Upper lobe of left lung (tissue), 4 donors: Measurements from ENCODE around the gene C20orf96.

ENCODE experiments used
- CTCF ChIP-seq, 6 experiments: fragments of 450-650 bp in 4 of 6; fragments of 200-600 bp in 2 of 6; sonication (generic) in 2 of 6; IDR thresholded peaks; one replicate each; pipeline ENCODE4 v1.5.1; 2016 to 2019; ENCODE audit warnings: antibody characterized with exemption in 6 of 6
- EP300 ChIP-seq, 4 donors: sonication (generic); formaldehyde crosslinking; IDR thresholded peaks; one replicate each; pipeline ENCODE4 v1.5.1; 2017; ENCODE audit warnings: antibody characterized with exemption in 4 of 4, control low read depth in 2 of 4

GRCh38 chr20:330233-331149 is 39.9 kb upstream of the C20orf96 start:
- TF ChIP-seq CTCF (IDR thresholded peaks at IDR 0.05) = peak; percentile 64 to 91 (median 82)
- TF ChIP-seq EP300 (IDR thresholded peaks at IDR 0.05) = no peak
